Loucy (cell line): ENCODE results near the gene TSPEAR.

Experiments used
- CTCF ChIP-seq: fragments of 200-600 bp; sonication (generic); conservative IDR thresholded peaks from 2 replicates; pipeline ENCODE4 v1.5.1; 2014; ENCODE audit warnings: mild to moderate bottlenecking, antibody characterized with exemption, low read length
- EZH2phosphoT487 ChIP-seq: fragments of 200-600 bp; IDR thresholded peaks from 2 replicates; pipeline ENCODE4 v1.6.1; 2018; ENCODE audit warnings: antibody characterized with exemption, mild to moderate bottlenecking, moderate library complexity, borderline replicate concordance

- no peak for TF ChIP-seq EZH2phosphoT487
- TF ChIP-seq CTCF = no peak
These were observed 52.3 kb downstream of the TSPEAR start for GRCh38 chr21:44658913-44659595.
